Hepatocyte (in vitro differentiated cells): ENCODE data around the gene ITGB1. TPM values are rescaled to one million over a fixed set of nuclear protein-coding genes. Genes with fewer than 3 reads are reported as not detected.

Experiments used
- DNase-seq: peaks from one replicate; pipeline ENCODE4 v3.0.0-alpha.2; 2016; ENCODE audit warnings: low spot score
- H2AFZ ChIP-seq: fragments of 200-600 bp; sonication (generic); 2 replicates; pipeline ENCODE4 v1.6.0; 2016; ENCODE audit warnings: antibody characterized with exemption, mild to moderate bottlenecking
- H3K27ac ChIP-seq: fragments of 200-600 bp; sonication (generic); 2 replicates; pipeline ENCODE4 v1.5.1; 2016; ENCODE audit warnings: mild to moderate bottlenecking
- H3K27me3 ChIP-seq: fragments of 200-600 bp; sonication (generic); 2 replicates; pipeline ENCODE4 v1.6.1; 2016
- H3K36me3 ChIP-seq: fragments of 200-600 bp; sonication (generic); replicated peaks from 2 replicates; pipeline ENCODE4 v1.5.1; 2016; ENCODE audit warnings: low read depth; ENCODE audit not compliant: insufficient read depth
- H3K4me1 ChIP-seq: fragments of 200-600 bp; sonication (generic); 2 replicates; pipeline ENCODE4 v1.5.1; 2016; ENCODE audit warnings: mild to moderate bottlenecking, moderate library complexity; ENCODE audit not compliant: insufficient read depth
- H3K4me2 ChIP-seq: fragments of 200-600 bp; sonication (generic); 2 replicates; pipeline ENCODE4 v1.6.0; 2016
- H3K4me3 ChIP-seq: fragments of 200-600 bp; sonication (generic); 2 replicates; pipeline ENCODE4 v1.5.1; 2016; ENCODE audit warnings: mild to moderate bottlenecking
- H3K79me2 ChIP-seq: fragments of 200-600 bp; sonication (generic); 2 replicates; pipeline ENCODE4 v1.6.0; 2017; ENCODE audit warnings: mild to moderate bottlenecking
- H3K9me2 ChIP-seq: fragments of 200-600 bp; sonication (generic); replicated peaks from 2 replicates; pipeline ENCODE4 v1.6.0; 2017; ENCODE audit warnings: mild to moderate bottlenecking; ENCODE audit not compliant: insufficient read depth
- H3K9me3 ChIP-seq: fragments of 200-600 bp; sonication (generic); 2 replicates; pipeline ENCODE4 v1.5.1; 2016; ENCODE audit warnings: low read depth, mild to moderate bottlenecking
- H4K20me1 ChIP-seq: fragments of 200-600 bp; sonication (generic); 2 replicates; pipeline ENCODE4 v1.6.0; 2016; ENCODE audit warnings: mild to moderate bottlenecking; ENCODE audit not compliant: insufficient read depth, poor library complexity, severe bottlenecking
- CTCF ChIP-seq: fragments of 200-600 bp; sonication (generic); IDR thresholded peaks from 2 replicates; pipeline ENCODE4 v1.5.1; 2016; ENCODE audit warnings: antibody characterized with exemption, mild to moderate bottlenecking; ENCODE audit not compliant: poor library complexity
- EZH2 ChIP-seq: fragments of 200-600 bp; sonication (generic); IDR thresholded peaks from 2 replicates; pipeline ENCODE4 v1.6.1; 2016; ENCODE audit warnings: antibody characterized with exemption, mild to moderate bottlenecking, borderline replicate concordance
- EZH2phosphoT487 ChIP-seq: fragments of 200-600 bp; sonication (generic); IDR thresholded peaks from one replicate; pipeline ENCODE4 v1.6.1; 2018; ENCODE audit warnings: antibody characterized with exemption, mild to moderate bottlenecking, low read depth, moderate library complexity; ENCODE audit not compliant: unreplicated experiment, severe bottlenecking
- WGBS: methylation state at CpG from one replicate; pipeline ENCODE4 v1.1.6; 2016; ENCODE audit warnings: low lambda C conversion rate; ENCODE audit errors: missing lambda C conversion rate; 5-methylcytosine and 5-hydroxymethylcytosine counted together
- polyA plus RNA-seq: library from polyadenylated mRNA; unstranded; fragments of >200 nt; fragmentation: Nextera tagmentation; extraction: Ambion mirVana; gene quantifications from 2 replicates; pipeline ENCODE4 v1.2.1, GENCODE V29; 2016
- total RNA-seq: library from RNA; depleted of rRNA; stranded (reverse); fragments of >200 nt; gene quantifications from 2 replicates; pipeline ENCODE4 v1.2.3, GENCODE V29; 2014

ITGB1 gene
- total and polyA plus RNA-seq, 2 experiments from 2014 or later, result 291 to 552 TPM

- TF ChIP-seq EZH2phosphoT487 (no peak), CTCF (no peak), EZH2 (no peak)
- Histone ChIP-seq H2AFZ (no peak overlapping the region), H3K4me1 (no peaks in the 10 kb centered on the region), H4K20me1 (no peaks in the 10 kb centered on the region), H3K79me2 (no peaks in the 10 kb centered on the region), H3K36me3 (no peaks in the 10 kb centered on the region), H3K4me3 (no peak overlapping the region), H3K27me3 (no peaks in the 10 kb centered on the region), H3K9me2 (no peaks in the 10 kb centered on the region), H3K4me2 (no peak overlapping the region), H3K9me3 (no peaks in the 10 kb centered on the region), H3K27ac (no peak overlapping the region)
- no peak for DNase-seq
Observed at GRCh38 chr10:32878646-32879045, 79.4 kb downstream of the ITGB1 start.

DNA sequence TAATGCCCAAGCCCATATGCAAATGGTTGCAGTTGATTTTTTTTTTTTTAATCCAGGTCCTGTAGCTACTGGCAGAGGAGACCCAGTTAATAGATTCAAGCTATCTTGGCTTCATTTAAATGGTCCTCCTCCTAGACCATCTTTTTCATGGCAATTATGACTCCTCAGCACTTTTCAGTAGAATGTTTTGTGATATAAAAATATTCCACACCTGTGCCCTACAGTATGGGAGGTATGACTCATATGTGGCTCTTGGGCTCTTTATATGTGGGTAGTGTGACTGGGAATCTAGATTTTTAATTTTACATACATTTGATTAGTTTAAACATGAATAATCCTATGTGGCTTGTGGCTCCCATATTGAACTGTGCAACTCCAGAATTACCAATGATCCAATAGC is 80.1 kb downstream of the ITGB1 start:
- Histone ChIP-seq H3K27ac (no peak overlapping the region), H3K4me3 (no peak overlapping the region), H2AFZ (no peak overlapping the region), H3K79me2 (no peaks in the 10 kb centered on the region), H3K36me3 (no peaks in the 10 kb centered on the region), H3K27me3 (no peaks in the 10 kb centered on the region), H3K4me2 (no peak overlapping the region), H3K9me2 (no peaks in the 10 kb centered on the region), H4K20me1 (no peaks in the 10 kb centered on the region), H3K4me1 (no peaks in the 10 kb centered on the region), H3K9me3 (no peaks in the 10 kb centered on the region)
- TF ChIP-seq EZH2, result no peak
- no peak for TF ChIP-seq EZH2phosphoT487
- TF ChIP-seq CTCF, result no peak
- no peak for DNase-seq

DNA sequence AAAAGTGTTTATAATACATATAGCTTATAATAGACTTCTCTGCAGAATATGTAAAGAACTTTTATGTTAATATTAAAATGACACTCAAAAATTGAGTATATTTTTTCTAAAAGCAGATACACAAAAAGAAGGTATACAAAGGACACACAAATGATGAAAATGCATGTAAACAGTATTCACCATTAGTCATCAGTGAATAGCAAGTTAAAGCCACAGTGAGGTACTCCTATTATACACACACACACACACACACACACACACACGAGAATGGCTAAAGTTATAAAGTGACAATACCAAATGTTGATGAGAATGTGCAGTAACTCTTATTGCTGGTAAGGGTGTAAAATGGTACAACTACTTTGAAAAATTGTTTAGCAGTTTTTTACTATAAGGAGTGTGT is 92.9 kb downstream of the ITGB1 start:
- WGBS, result 87% methylated on average over 1 of the region's 1 CpG
- Histone ChIP-seq H3K79me2 (no peaks in the 10 kb centered on the region), H3K36me3 (no peaks in the 10 kb centered on the region), H3K27me3 (no peaks in the 10 kb centered on the region), H3K27ac (no peak overlapping the region), H4K20me1 (no peaks in the 10 kb centered on the region), H3K9me2 (no peaks in the 10 kb centered on the region), H3K4me1 (no peaks in the 10 kb centered on the region), H3K4me2 (no peak overlapping the region), H3K9me3 (no peaks in the 10 kb centered on the region), H3K4me3 (no peak overlapping the region), H2AFZ (no peak overlapping the region)
- TF ChIP-seq EZH2phosphoT487, result no peak
- no peak for TF ChIP-seq CTCF
- no peak for TF ChIP-seq EZH2
- no peak for DNase-seq

DNA sequence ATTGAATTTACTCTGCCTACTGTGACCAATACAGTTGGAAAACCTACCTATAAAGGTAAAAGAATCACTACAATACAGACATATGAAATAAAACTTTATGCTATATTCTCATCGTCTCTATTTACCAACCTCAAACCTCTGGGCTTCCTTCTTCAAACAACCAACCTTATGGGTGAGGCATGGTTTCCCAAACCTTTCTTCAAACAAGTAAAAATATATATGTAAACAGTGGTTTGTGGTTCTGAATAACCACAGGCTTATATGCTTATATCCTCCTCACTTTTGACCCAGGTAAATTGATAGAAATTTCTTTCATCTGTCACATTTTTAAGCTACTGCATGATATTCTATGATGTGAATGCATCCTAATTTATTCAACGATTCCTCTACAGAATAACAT is 103.6 kb downstream of the ITGB1 start:
- Histone ChIP-seq H4K20me1 (no peaks in the 10 kb centered on the region), H3K27ac (no peak overlapping the region), H3K4me2 (no peak overlapping the region), H3K9me2 (no peaks in the 10 kb centered on the region), H3K79me2 (no peaks in the 10 kb centered on the region), H3K9me3 (no peaks in the 10 kb centered on the region), H3K27me3 (no peaks in the 10 kb centered on the region), H3K4me3 (no peak overlapping the region), H3K36me3 (no peaks in the 10 kb centered on the region), H3K4me1 (no peaks in the 10 kb centered on the region), H2AFZ (no peak overlapping the region)
- WGBS, result 100% methylated on average over 2 of the region's 2 CpGs
- no peak for DNase-seq
- TF ChIP-seq EZH2 (no peak), EZH2phosphoT487 (no peak), CTCF (no peak)
